NB4 (cell line): ENCODE measurements around the gene GIPC2.

Source experiments
- DNase-seq: peaks from one replicate; pipeline ENCODE4 v3.0.0; 2010; ENCODE audit warnings: low read depth
- H3K4me3 ChIP-seq: one replicate; pipeline ENCODE4 v1.5.1; 2011; ENCODE audit warnings: mild to moderate bottlenecking, low read depth, low read length, moderate library complexity
- CTCF ChIP-seq: IDR thresholded peaks from one replicate; pipeline ENCODE4 v1.5.1; 2012; ENCODE audit warnings: low read depth, low read length
- MAX ChIP-seq: IDR thresholded peaks from 2 replicates; pipeline ENCODE4 v1.6.1; 2011; ENCODE audit warnings: low read depth, low read length
- MYC ChIP-seq: IDR thresholded peaks from 2 replicates; pipeline ENCODE4 v1.6.1; 2011; ENCODE audit warnings: low read depth, low read length
- POLR2A ChIP-seq: IDR thresholded peaks from 2 replicates; pipeline ENCODE4 v1.6.1; 2011; ENCODE audit warnings: mild to moderate bottlenecking; ENCODE audit not compliant: insufficient read length; ENCODE audit errors: extremely low read depth

The GIPC2 gene

GRCh38 chr1:78047631-78048030, 1.9 kb downstream of the GIPC2 start:
- no peak for DNase-seq
- no peak for TF ChIP-seq MYC
- no peak for TF ChIP-seq CTCF
- TF ChIP-seq POLR2A: no peak
- no peak for TF ChIP-seq MAX
- no peak overlapping the region for H3K4me3 ChIP-seq

- H3K4me3 ChIP-seq: no peak overlapping the region
- DNase-seq: peak; percentile 7
- TF ChIP-seq MAX: no peak
- no peak for TF ChIP-seq POLR2A
- no peak for TF ChIP-seq MYC
- TF ChIP-seq CTCF: no peak
Measured at GRCh38 chr1:78048446-78048845, 2.7 kb downstream of the GIPC2 start.

- no peak overlapping the region for H3K4me3 ChIP-seq
- no peak for TF ChIP-seq POLR2A
- no peak for TF ChIP-seq CTCF
- no peak for TF ChIP-seq MAX
- TF ChIP-seq MYC: no peak
- DNase-seq: no peak
Measured at GRCh38 chr1:78049396-78049795, 3.6 kb downstream of the GIPC2 start.

- no peak overlapping the region for H3K4me3 ChIP-seq
- DNase-seq: no peak
- TF ChIP-seq MAX: no peak
- TF ChIP-seq CTCF: no peak
- no peak for TF ChIP-seq POLR2A
Measured at GRCh38 chr1:78051005-78051404, 5.2 kb downstream of the GIPC2 start.

- no peak for DNase-seq
- no peak overlapping the region for H3K4me3 ChIP-seq
- no peak for TF ChIP-seq MYC
Measured at GRCh38 chr1:78052685-78053405, 7.1 kb downstream of the GIPC2 start.

GRCh38 chr1:78053498-78053897, 7.7 kb downstream of the GIPC2 start:
- no peak for DNase-seq
- TF ChIP-seq MAX (no peak), CTCF (no peak), POLR2A (no peak), MYC (no peak)
- no peak overlapping the region for H3K4me3 ChIP-seq
